Spleen (tissue), 11 donors: ENCODE data around the gene MPP1. TPM values are rescaled to one million over a fixed set of nuclear protein-coding genes. Genes with fewer than 3 reads are reported as not detected.

ENCODE experiments used
- DNase-seq: peaks from one replicate; pipeline ENCODE4 v3.0.0-alpha.2; 2020
- H3K27ac ChIP-seq, 8 donors: fragments of 200-600 bp; sonication (generic) in 7 of 8; 1 replicate in 4 of 8; 2 replicates in 4 of 8; pipeline versions ENCODE4 v1.5.0 to v1.8.0; 2016 to 2021; ENCODE audit warnings: inconsistent platforms in 4 of 8, mild to moderate bottlenecking in 4 of 8, moderate library complexity in 1 of 8
- H3K27me3 ChIP-seq, 7 donors: fragments of 200-600 bp; sonication (generic) in 6 of 7; replicated peaks in 1 of 7; 1 replicate in 4 of 7; 2 replicates in 3 of 7; pipeline versions ENCODE4 v1.5.0 to v1.8.0; 2016 to 2021; ENCODE audit warnings: inconsistent platforms in 3 of 7, mild to moderate bottlenecking in 1 of 7
- H3K36me3 ChIP-seq, 6 donors: fragments of 200-600 bp; sonication (generic) in 5 of 6; 1 replicate in 4 of 6; 2 replicates in 2 of 6; pipeline versions ENCODE4 v1.5.0 to v1.8.0; 2016 to 2021; ENCODE audit warnings: inconsistent platforms in 2 of 6
- H3K4me1 ChIP-seq, 6 donors: fragments of 200-600 bp; sonication (generic) in 5 of 6; 1 replicate in 3 of 6; 2 replicates in 3 of 6; pipeline versions ENCODE4 v1.5.0 to v1.8.0; 2016 to 2021; ENCODE audit warnings: inconsistent platforms in 3 of 6
- H3K4me3 ChIP-seq, 8 donors: fragments of 200-600 bp; sonication (generic) in 7 of 8; 1 replicate in 4 of 8; 2 replicates in 4 of 8; pipeline versions ENCODE4 v1.5.0 to v1.8.0; 2016 to 2021; ENCODE audit warnings: inconsistent platforms in 4 of 8, mild to moderate bottlenecking in 4 of 8, moderate library complexity in 2 of 8
- H3K9me3 ChIP-seq, 8 donors: fragments of 200-600 bp; sonication (generic) in 7 of 8; 1 replicate in 4 of 8; 2 replicates in 4 of 8; pipeline versions ENCODE4 v1.5.0 to v1.8.0; 2016 to 2021; ENCODE audit warnings: inconsistent platforms in 4 of 8
- CTCF ChIP-seq, 11 experiments: fragments of 200-600 bp in 7 of 11; fragments of 450-650 bp in 4 of 11; sonication (generic) in 4 of 11; IDR thresholded peaks in 8 of 11; conservative IDR thresholded peaks in 3 of 11; 1 replicate in 7 of 11; 2 replicates in 4 of 11; pipeline versions ENCODE4 v1.4.0 to v1.8.0; 2016 to 2021; ENCODE audit warnings: antibody characterized with exemption in 11 of 11, inconsistent platforms in 4 of 11, mild to moderate bottlenecking in 1 of 11
- POLR2A ChIP-seq, 3 donors: fragments of 450-650 bp; IDR thresholded peaks; one replicate each; pipeline ENCODE4 v1.5.1; 2017; ENCODE audit warnings: antibody characterized with exemption in 3 of 3, mild to moderate bottlenecking in 1 of 3
- POLR2AphosphoS5 ChIP-seq, 3 donors: sonication (generic); formaldehyde crosslinking; IDR thresholded peaks; one replicate each; pipeline ENCODE4 v1.5.1; 2017; ENCODE audit warnings: antibody characterized with exemption in 3 of 3
- WGBS, 5 donors: extraction: QIAGEN DNeasy Blood & Tissue Kit in 3 of 5; methylation state at CpG; one replicate each; pipeline versions ENCODE4 v1.1.5 to v1.1.7; 2013 to 2018; 5-methylcytosine and 5-hydroxymethylcytosine counted together
- intact Hi-C: fragments of 100-400 bp; cut with DNase I; formaldehyde crosslinking; loops from one replicate; pipeline ENCODE4 v1.15.0; 2023; ENCODE audit warnings: low total_unique reads
- polyA plus RNA-seq, 3 donors: library from polyadenylated mRNA; stranded (reverse); fragments of 200-250 nt; gene quantifications; one replicate each; pipeline ENCODE4 v1.2.1, GENCODE V29; 2013
- total RNA-seq, 7 donors: library from RNA; depleted of rRNA in 3 of 7; stranded (reverse); fragments of >200 nt in 3 of 7; fragmentation: NEBNext Ultra II Directional in 4 of 7; extraction: Animal tissue kit (Norgen Biotek cat#: 25700) in 4 of 7; gene quantifications; one replicate each; pipeline versions ENCODE4 v1.1.0 to v1.2.1, GENCODE V29; 2016 to 2021
- donor health status: healthy with polysubstance abuse.
- donor health status: DM: no; HTN: no; CAD: no; lungs with moderate emphysema.
- donor health status: DM: no; HTN: no; CAD: no.
- donor health status: Bipolar disorder and iron deficiency.
- donor health status: healthy.
- donor health status: DM: no; HTN: no; CAD: no.
- donor health status: DM: yes; HTN: yes; CAD: no.

MPP1 gene
- total and polyA plus RNA-seq, 10 donors = 24.3 to 122 (median 80.0) TPM

- no peak overlapping the region for H3K27ac ChIP-seq
- H3K36me3 ChIP-seq = peaks cover 0 to 68% (median 8%) of the 10 kb centered on the region in 6 donors
- H3K9me3 ChIP-seq = no peaks in the 10 kb centered on the region
- intact Hi-C loops = no loop called here
- no peaks in the 10 kb centered on the region for H3K27me3 ChIP-seq
- DNase-seq = no peak
- WGBS, 5 donors = 80 to 100% (median 92%) methylated on average over 7 to 9 of the region's 9 CpGs
- no peak overlapping the region for H3K4me3 ChIP-seq
- H3K4me1 ChIP-seq = peaks cover 0 to 11% (median 0%) of the 10 kb centered on the region in 6 donors
- TF ChIP-seq POLR2A (IDR thresholded peaks at IDR 0.05) (no peak), POLR2AphosphoS5 (IDR thresholded peaks at IDR 0.05) (no peak), CTCF (IDR thresholded peaks at IDR 0.05 in 8 of 11, conservative IDR thresholded peaks at IDR 0.05 in 3 of 11) (no peak)
Measured at GRCh38 chrX:154780968-154781367, 24.3 kb downstream of the MPP1 start.

DNA sequence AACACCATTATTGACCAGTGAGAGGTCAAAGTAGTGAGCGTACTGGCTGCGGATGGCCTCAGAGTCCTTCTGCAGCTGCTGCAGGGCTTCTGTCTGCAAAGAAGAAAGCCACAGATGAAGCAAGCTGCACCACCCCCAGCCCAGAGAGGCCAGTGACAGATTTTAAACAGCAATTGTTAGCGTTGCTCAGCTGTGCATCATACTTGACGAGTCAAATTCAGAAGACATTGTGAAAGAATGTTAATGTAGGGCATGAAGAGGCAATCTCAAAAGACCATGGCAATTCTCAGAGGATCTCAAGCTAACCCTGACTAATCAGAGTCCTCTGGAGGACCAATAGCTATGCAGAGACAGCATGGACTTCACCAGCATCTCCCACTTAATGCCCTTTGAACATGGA is 26.0 kb downstream of the MPP1 start:
- H3K27me3 ChIP-seq = no peaks in the 10 kb centered on the region
- H3K4me1 ChIP-seq = peaks cover 0 to 2% (median 0%) of the 10 kb centered on the region in 6 donors
- H3K36me3 ChIP-seq = peaks cover 0 to 83% (median 23%) of the 10 kb centered on the region in 6 donors
- no peak for TF ChIP-seq POLR2AphosphoS5 (IDR thresholded peaks at IDR 0.05)
- TF ChIP-seq CTCF (IDR thresholded peaks at IDR 0.05 in 8 of 11, conservative IDR thresholded peaks at IDR 0.05 in 3 of 11) = no peak
- TF ChIP-seq POLR2A (IDR thresholded peaks at IDR 0.05) = no peak
- intact Hi-C loops = no loop called here
- H3K9me3 ChIP-seq = no peaks in the 10 kb centered on the region
- no peak overlapping the region for H3K27ac ChIP-seq
- WGBS, 5 donors = 66 to 92% (median 79%) methylated on average over 4 of the region's 4 CpGs
- no peak for DNase-seq
- no peak overlapping the region for H3K4me3 ChIP-seq

DNA sequence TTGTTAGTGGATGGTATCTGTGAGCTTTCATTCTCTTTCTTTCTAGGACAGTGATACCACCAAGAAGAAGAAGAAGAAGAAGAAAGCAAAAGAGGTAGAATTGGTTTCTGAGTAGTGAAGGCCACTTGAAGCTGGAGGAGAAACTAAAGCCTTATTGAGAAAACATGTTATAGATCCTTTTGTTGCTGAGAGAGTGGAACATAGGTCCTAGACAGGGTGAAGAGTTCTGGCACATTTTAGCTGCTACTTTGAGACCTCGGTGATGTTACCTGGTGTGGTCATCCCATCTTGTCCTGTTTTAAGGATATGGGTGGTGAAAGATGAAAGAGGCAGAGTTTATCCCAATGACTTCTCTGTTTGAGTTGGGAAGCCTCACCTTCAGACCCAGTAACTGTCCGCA is 28.5 kb downstream of the MPP1 start:
- H3K27ac ChIP-seq = no peak overlapping the region
- peaks cover 0 to 99% (median 28%) of the 10 kb centered on the region in 6 donors for H3K36me3 ChIP-seq
- H3K4me3 ChIP-seq = no peak overlapping the region
- H3K27me3 ChIP-seq = no peaks in the 10 kb centered on the region
- DNase-seq = no peak
- H3K4me1 ChIP-seq = no peaks in the 10 kb centered on the region
- intact Hi-C loops = no loop called here
- no peaks in the 10 kb centered on the region for H3K9me3 ChIP-seq
- TF ChIP-seq POLR2AphosphoS5 (IDR thresholded peaks at IDR 0.05) (no peak), POLR2A (IDR thresholded peaks at IDR 0.05) (no peak), CTCF (IDR thresholded peaks at IDR 0.05 in 8 of 11, conservative IDR thresholded peaks at IDR 0.05 in 3 of 11) (no peak)
- 84 to 97% (median 93%) methylated on average over 2 of the region's 2 CpGs for WGBS, 5 donors

- H3K4me3 ChIP-seq = no peak overlapping the region
- H3K4me1 ChIP-seq = no peaks in the 10 kb centered on the region
- no peak for DNase-seq
- H3K36me3 ChIP-seq = peaks cover 0 to 99% (median 33%) of the 10 kb centered on the region in 6 donors
- H3K27me3 ChIP-seq = no peaks in the 10 kb centered on the region
- WGBS, 5 donors = 76 to 88% (median 84%) methylated on average over 13 to 15 of the region's 15 CpGs
- intact Hi-C loops = no loop called here
- TF ChIP-seq CTCF (IDR thresholded peaks at IDR 0.05 in 8 of 11, conservative IDR thresholded peaks at IDR 0.05 in 3 of 11) (no peak), POLR2AphosphoS5 (IDR thresholded peaks at IDR 0.05) (no peak), POLR2A (IDR thresholded peaks at IDR 0.05) (no peak)
- no peaks in the 10 kb centered on the region for H3K9me3 ChIP-seq
- no peak overlapping the region for H3K27ac ChIP-seq
Measured at GRCh38 chrX:154775419-154776349, 29.6 kb downstream of the MPP1 start.
